GM13977 (cell line): Measurements from ENCODE around the gene C1QL4.
"Not testable (repeated sequence)": the region's sequence is repeated elsewhere in the genome, so short reads cannot be mapped to it uniquely, and the experiment has no call there.

Experiments used
- DNase-seq: peaks from one replicate; pipeline ENCODE4 v3.0.0; 2012; ENCODE audit warnings: low spot score
- in situ Hi-C: fragments of 300-500 bp; cut with MboI; formaldehyde crosslinking; loops from one replicate; pipeline ENCODE4 v1.12.0; 2022; ENCODE audit warnings: low sequenced_read_pairs, low pct_unique_long_range_greater_than_20kb, mixed read lengths, inconsistent platforms; ENCODE audit not compliant: unreplicated experiment
- TF ChIP-seq, protein P1 (sequence below): IDR thresholded peaks from 2 replicates; pipeline ENCODE4 v1.5.1; 2012; ENCODE audit warnings: mild to moderate bottlenecking, control low read depth; ENCODE audit not compliant: insufficient read depth; ENCODE audit errors: extremely low read depth, missing control alignments

C1QL4 gene

DNA sequence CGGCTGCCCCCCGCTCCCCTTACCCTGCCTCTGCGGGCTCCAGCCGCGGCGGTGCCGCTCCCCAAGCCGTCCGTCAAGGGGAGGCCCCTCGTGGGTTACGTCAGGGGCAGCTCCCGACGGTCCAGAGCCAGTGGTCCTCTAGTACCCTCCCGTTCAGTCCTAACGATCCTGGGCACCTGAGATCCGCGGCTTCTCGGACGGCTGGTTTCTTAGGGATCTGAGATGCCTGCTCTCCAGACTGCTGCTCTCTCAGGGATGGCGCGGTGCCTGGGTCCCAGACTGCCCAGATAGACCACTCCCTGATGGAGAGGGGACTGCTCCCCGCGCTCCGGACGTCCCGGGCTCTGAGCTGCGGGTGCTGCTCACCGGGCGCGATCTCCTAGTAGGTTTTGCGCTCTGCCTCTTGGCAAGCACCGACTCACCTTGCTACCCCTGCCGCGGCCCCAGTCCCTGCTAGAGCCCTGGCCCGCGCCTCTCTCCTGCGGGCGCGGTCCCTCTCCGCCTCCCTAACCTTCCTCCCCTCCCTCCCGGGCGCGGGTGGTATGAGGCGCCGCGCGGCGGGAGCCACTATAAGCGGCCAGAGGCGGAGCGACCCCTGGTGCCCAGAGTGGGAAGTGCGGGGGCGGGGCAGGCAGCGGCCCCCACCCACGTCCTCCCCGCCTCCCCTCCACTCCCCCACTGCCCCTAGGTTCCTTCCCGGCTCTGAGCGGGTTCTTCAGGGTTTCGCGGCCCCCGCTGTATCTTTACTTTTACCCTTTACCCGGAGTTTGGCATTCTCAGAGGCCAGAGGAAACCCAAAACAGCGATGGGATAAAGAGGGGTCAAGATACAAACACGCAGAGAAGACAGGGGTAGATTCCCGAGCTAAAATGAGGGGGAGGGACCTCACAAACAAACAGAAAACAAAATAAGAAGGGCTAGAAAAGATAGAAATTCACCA is at the start of gene C1QL4:
C1QL4 (minus strand) TSS at position 544 of the 940 bp plus-strand sequence. CDS start 711 bp downstream, outside the sequence.
- DNase-seq = peak; percentile 94
- in situ Hi-C loops = no loop called here
- TF ChIP-seq, protein P1, sequence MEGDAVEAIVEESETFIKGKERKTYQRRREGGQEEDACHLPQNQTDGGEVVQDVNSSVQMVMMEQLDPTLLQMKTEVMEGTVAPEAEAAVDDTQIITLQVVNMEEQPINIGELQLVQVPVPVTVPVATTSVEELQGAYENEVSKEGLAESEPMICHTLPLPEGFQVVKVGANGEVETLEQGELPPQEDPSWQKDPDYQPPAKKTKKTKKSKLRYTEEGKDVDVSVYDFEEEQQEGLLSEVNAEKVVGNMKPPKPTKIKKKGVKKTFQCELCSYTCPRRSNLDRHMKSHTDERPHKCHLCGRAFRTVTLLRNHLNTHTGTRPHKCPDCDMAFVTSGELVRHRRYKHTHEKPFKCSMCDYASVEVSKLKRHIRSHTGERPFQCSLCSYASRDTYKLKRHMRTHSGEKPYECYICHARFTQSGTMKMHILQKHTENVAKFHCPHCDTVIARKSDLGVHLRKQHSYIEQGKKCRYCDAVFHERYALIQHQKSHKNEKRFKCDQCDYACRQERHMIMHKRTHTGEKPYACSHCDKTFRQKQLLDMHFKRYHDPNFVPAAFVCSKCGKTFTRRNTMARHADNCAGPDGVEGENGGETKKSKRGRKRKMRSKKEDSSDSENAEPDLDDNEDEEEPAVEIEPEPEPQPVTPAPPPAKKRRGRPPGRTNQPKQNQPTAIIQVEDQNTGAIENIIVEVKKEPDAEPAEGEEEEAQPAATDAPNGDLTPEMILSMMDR = peak; percentile 89

DNA sequence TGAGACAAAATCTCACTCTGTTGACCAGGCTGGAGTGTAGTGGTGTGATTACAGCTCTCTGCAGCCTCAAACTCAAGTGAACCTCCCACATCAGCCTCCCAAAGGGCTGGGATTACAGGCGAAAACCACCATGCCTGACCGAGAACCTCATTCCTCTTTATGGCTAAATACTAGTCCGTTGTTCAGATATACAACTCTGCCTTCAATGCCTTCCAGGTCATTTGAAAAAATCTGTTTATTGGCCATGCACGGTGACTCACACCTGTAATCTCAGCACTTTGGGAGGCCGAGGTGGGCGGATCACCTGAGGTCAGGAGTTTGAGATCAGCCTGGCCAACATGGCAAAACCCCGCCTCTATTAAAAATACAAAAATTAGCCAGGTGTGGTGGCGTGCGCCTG is 43.2 kb upstream of the C1QL4 start:
- in situ Hi-C loops, DNase-seq: not testable (repeated sequence)

DNA sequence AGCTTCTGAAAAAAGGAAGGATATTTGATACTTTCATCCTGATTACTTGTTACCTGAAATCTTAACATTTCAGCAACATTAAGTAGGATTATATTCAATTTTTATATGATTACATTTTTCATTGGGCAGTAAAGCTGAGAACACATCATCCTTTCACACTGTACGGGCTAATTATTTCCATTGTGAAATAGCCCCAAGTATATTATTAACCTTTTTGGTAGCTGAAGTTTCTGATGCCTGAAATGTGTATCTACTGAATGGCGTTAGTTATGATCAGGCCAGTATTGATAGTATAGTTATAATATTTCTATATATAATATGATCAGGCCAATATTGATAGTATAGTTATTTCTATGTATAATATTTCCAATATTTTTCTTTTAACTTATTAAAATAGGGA is 40.4 kb upstream of the C1QL4 start:
- no peak for DNase-seq
- in situ Hi-C loops = no loop called here
- TF ChIP-seq, protein P1 = no peak

- TF ChIP-seq, protein P1 = no peak
- in situ Hi-C loops = no loop called here
Measured at GRCh38 chr12:49375406-49375805, 38.4 kb upstream of the C1QL4 start.

DNA sequence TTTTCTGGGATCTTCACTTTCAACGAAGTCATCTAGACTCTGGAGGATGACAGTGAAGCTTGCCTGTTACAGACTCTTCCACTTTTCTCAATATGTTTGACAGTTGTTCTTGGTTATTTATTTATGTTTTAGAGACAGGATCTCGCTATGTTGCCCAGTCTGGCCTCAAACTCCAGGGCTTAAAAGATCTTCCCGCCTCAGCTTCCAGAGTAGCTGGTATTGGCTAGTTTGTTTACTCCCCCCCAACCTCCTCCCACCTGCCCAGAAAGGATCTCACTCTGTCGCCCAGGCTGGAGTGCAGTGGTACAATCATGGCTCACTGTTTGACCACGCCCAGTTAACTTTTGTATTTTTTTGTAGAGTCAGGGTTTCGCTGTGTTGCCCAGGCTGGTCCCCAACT is 33.6 kb upstream of the C1QL4 start:
- TF ChIP-seq, protein P1 = no peak
- in situ Hi-C loops = no loop called here
- no peak for DNase-seq

More at GRCh38 chr12:49375406-49375805, 38.4 kb upstream of the C1QL4 start:
- no peak for DNase-seq

GRCh38 chr12:49369411-49370145 is 32.6 kb upstream of the C1QL4 start:
- peak; percentile 67 for DNase-seq
- in situ Hi-C loops = no loop called here
- TF ChIP-seq, protein P1 = peak; percentile 39

DNA sequence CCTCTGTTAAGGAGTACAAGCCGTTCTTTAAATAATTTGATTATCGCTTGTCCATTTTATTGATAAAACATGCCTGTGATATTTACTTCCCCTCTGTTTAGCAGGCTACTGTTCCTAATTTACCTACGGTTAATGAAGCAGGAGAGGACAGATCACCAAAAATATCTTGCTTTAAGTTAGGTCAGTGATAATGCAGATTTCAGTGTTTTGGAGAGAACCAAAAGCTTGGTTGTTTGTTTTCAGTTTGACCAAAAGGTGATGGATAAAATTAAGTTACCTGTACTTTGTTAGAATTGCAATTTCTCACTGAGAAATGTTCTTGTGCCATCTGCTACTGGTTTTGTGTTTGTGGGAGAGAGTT is 31.2 kb upstream of the C1QL4 start:
- DNase-seq = peak; percentile 22
- TF ChIP-seq, protein P1 = no peak
- in situ Hi-C loops = no loop called here
